HG02610 (cell line): ENCODE results near the gene SYNGAP1.
"Not testable (repeated sequence)": the region's sequence is repeated elsewhere in the genome, so short reads cannot be mapped to it uniquely, and the experiment has no call there.

Experiments
- ATAC-seq: cut with Tn5 transposase; IDR thresholded peaks from one replicate; pipeline ENCODE4 v1.9.1; 2021; ENCODE audit warnings: mild to moderate bottlenecking, moderate library complexity; ENCODE audit not compliant: unreplicated experiment

Gene SYNGAP1

DNA sequence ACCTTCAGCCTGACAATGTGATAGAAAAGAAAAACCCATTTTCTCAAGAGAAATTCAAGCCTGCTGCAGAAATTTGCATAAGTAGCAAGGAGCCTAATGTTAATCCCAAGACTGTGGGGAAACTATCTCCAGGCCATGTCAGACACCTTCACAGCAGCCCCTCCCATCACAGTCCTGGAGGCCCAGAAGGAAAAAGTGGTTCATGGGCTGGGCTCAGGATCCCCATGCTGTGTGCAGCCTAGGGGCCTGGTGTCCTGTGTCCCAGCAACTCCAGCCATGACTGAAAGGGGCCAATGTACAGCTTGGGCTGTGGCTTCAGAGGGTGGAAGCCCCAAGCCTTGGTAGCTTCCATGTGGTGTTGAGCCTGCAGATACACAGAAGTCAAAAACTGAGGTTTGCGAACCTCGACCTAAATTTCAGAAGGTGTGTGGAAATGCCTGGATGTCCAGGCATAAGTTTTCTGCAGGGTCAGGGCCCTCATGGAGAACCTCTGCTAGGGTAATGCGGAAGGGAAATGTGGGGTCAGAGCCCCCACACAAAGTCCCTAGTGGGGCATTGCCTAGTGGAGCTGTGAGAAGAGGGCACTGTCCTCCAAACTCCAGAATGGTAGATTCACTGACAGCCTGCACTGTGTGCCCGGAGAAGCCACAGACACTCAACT is 46.3 kb downstream of the SYNGAP1 start:
- no peak for ATAC-seq

DNA sequence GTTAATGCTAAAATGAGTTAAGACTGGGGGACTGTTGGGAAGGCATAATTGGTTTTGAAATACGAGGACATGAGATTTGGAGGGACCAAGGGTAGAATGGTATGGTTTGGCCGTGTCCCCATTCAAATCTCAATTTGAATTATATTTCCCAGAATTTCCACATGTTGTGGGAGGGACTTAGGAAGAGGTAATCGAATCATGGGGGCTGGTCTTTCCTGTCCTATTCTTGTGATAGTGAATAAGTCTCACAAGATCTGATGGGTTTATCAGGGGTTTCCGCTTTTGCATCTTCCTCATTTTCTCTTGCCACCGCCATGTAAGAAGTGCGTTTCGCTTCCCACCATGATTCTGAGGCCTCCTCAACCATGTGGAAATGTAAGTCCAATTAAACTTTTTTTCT is 47.2 kb downstream of the SYNGAP1 start:
- ATAC-seq, result no peak

DNA sequence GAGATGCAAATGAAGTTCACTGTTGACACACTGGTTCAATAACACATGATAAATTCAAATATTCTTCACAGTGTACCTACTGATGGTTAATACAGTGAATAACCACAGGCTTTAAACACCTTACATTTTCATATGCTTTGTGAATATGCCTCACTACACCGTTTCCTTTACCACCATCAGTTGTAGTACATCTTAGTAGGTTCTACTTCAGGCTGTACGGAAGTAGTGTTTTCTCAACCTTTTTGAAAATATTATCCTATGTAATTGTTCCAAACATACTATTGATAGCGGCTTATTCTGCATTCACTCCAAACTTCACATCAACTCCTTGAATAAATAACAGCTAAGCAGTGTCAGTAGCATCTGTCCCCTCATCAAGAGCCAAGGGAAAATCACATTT is 49.8 kb downstream of the SYNGAP1 start:
- no peak for ATAC-seq

DNA sequence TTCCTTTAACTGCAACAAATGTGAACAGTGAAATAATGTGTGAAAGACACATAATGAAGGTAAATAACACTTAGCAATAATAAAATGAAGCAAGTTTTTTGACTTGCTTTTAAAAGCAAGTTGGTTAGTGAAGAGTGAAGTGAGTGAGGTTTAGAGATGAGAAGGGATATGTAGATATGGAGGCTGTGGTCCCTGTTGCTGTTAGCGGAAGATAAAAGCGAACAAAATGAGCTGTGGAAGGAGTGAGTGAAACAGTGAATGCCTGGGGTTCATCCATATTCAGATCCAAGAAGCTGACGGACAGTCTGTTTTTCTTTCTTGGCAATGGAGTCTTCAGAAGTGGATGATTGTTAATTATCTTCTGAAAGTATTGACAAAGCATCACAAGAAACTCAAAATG is 58.0 kb downstream of the SYNGAP1 start:
- ATAC-seq, result no peak

DNA sequence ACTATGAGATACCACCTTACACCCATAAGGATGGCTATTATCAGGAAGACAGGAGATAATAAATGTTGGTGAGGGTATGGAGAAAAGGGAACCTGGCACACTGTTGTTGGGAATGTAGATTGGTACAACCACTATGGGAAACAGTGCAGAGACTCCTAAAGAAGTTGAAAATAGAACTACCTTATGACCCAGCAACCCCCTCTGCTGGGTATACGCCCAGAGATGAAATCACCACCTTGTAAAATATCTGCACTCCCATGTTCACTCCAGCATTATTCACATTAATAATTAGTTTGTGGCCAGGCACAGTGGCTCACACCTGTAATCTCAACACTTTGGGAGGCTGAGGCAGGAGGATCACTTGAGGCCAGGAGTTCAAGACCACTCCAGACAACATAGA is 61.3 kb downstream of the SYNGAP1 start:
- no peak for ATAC-seq

DNA sequence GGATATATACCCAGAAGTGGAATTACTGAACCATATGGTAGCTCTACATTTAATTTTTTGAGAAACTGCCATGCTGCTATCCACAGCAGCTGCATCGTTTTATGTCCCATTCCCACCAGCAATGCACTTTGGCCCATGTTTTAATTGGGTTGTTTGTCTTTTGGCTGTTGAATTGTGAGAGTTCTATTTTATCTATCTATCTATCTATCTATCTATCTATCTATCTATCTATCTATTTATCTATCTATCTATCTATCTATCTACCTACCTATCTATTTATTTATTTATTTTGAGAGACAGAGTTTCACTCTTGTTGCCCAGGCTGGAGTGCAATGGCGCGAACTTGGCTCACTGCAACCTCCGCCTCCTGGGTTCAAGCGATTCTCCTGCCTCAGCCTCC is 62.8 kb downstream of the SYNGAP1 start:
- not testable (repeated sequence) for ATAC-seq

DNA sequence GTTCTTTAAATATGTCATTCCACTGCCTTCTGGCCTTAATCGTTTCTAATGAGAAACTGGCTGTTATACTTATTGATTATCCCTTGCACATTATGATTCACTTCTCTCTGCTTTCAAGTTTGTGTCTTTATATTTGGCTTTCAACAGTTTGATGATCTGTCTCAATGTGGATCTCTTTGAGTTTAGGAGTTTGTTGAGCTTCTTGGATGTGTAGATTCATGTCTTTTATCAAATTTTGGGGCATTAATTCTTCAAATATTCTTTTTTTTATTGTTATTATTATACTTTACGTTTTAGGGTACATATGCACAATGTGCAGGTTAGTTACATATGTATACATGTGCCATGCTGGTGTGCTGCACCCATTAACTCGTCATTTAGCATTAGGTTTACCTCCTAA is 63.8 kb downstream of the SYNGAP1 start:
- no peak for ATAC-seq

DNA sequence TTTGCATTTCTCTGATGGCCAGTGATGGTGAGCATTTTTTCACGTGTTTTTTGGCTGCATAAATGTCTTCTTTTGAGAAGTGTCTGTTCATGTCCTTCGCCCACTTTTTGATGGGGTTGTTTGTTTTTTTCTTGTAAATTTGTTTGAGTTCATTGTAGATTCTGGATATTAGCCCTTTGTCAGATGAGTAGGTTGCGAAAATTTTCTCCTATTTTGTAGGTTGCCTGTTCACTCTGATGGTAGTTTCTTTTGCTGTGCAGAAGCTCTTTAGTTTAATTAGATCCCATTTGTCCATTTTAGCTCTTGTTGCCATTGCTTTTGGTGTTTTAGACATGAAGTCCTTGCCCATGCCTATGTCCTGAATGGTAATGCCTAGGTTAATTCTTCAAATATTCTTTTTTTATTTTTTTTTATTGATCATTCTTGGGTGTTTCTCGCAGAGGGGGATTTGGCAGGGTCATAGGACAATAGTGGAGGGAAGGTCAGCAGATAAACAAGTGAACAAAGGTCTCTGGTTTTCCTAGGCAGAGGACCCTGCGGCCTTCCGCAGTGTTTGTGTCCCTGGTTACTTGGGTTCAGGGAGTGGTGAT is 64.9 kb downstream of the SYNGAP1 start:
- not testable (repeated sequence) for ATAC-seq

DNA sequence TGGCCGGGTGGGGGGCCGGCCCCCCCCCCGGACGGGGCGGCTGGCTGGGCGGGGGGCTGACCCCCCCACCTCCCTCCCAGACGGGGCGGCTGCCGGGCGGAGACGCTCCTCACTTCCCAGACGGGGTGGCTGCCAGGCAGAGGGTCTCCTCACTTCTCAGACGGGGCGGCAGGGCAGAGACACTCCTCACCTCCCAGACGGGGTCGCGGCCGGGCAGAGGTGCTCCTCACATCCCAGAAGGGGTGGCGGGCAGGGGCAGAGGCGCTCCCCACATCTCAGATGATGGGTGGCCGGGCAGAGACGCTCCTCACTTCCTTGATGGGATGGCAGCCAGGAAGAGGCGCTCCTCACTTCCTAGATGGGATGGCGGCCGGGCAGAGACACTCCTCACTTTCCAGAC is 65.8 kb downstream of the SYNGAP1 start:
- not testable (repeated sequence) for ATAC-seq

DNA sequence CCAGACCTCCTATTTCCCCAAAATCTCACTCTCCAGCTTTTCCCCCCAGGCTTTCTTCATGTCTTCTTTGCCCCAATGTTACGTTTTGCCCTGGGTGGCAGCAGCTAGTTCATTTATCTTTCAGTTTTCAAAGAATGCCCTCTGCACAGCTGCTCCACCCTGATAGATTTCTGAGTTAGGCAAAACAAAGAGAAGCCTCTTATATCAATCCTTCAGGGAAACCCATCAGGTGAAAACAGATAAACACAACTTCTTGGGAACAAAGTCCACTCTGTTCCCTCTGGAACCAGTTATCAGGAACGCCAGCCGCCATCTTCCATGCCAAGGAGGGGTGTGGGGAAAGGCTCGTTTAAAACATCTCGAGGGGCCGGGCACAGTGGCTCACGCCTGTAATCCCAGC is 68.5 kb downstream of the SYNGAP1 start:
- ATAC-seq, result no peak

DNA sequence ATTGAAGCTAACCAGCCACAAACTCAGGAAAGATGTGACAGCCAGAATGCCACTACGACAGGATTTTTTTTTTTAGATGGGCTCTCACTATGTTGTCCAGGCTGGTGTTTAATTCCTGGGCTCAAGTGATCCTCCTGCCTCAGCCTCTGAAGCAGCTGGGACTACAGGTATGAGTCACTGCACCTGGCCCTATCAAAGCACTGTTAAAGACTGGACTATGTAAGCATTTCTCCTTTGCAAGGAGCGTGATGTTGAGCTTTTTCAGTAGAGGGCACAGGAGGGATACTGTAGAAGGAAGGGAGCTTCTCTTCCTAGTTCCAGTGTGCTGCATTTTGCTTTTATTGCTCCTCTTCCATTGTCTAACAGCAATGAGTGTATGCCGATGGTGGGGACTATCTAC is 70.3 kb downstream of the SYNGAP1 start:
- ATAC-seq, result no peak

DNA sequence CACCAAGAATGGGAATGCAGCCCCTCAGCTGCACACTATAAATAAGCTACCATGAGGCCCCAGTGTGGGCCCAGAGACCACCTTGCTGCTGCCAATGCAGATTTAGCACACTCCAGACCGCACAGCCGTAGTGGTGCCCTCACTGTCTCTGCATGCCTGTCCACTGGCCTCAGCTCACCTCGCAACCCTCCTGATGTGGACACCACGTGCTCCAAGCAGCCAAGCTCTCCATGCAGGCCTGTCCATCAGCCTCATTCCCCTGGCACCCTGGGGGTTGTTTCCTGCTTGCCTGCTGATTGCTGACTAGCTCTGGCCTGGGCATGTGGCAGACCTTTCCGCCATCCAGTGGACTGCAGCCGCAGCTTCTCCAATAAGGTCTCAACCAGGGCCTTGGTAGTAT is 70.8 kb downstream of the SYNGAP1 start:
- no peak for ATAC-seq

DNA sequence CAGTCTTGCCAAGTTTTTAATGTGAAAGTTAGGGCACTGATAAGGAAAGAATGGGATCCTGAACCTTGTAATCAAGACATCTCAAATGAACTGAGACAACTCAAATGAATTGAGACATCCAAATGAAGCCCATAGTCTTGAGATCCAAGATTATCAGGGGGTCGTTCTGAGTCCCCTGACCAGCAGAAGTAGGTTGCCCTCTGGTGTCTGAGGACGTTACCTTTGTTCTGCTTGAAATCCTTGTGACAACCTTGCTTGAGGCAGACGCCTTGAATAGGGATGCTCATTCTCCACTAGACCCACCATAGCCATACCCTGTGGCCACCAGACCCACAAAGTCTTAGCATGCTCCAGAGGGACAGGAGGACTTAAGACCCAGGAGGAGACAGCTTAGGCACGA is 72.2 kb downstream of the SYNGAP1 start:
- no peak for ATAC-seq

DNA sequence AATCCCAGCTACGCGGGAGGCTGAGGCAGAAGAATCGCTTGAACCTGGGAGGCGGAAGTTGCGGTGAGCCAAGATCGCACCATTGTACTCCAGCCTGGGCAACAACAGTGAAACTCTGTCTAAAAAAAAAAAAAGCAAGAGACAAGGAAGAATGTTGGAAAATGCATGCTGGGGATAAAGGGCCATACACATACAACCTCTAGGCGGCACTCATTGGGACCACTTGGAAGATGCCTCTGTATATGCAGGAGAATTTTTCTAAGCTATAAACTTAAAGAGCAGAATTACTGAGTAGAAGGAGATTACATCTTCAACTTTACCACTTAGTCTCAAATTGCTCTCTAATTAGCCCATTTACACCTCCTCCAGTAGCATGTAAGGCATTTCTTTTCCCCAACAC is 77.3 kb downstream of the SYNGAP1 start:
- no peak for ATAC-seq

DNA sequence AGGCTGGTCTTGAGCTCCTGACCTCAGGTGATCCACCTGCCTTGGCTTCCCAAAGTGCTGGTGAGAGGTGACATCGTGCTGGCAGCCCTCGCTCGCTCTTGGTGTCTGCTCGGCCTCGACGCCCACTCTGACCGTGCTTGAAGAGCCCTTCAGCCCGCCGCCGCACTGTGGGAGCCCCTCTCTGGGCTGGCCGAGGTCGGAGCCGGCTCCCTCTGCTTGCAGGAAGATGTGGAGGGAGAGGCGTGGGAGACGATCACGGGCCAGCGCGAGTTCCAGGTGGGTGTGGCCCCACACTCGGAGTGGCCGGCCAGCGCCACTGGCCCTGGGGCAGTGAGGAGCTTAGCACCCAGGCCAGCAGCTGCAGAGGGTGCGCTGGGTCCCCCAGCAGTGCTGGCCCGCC is 82.6 kb downstream of the SYNGAP1 start:
- no peak for ATAC-seq

DNA sequence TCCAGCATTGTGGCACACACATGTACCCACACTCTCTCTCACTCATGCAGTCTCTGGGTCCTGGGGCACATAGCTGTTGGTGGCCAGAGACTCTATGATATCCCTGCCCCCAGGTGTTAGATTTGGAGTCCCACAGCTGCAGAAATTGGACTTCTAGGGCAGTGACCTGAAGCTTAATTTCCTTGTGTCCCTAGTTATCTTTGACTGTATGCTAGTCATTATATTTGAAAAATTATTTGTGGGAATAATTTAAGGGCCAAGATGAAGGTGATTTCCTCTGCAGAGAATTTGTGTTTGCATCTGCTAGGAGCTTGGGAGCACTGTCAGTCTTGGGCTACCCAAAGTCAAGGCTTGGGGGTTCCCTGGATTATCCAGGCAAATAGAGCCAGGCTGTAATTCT is 84.6 kb downstream of the SYNGAP1 start:
- no peak for ATAC-seq
